Activated naive CD4-positive, alpha-beta T cell treated with anti-CD3 and anti-CD28 coated beads, Interleukin-2, amount 50 U/mL, for 16 hours (primary cell): ENCODE measurements around the gene MFSD2B.
A peak's percentile ranks its signal among the peaks of the same experiment; 100 is the strongest.
"Not testable (repeated sequence)": the region's sequence is repeated elsewhere in the genome, so short reads cannot be mapped to it uniquely, and the experiment has no call there.

ENCODE experiments used
- DNase-seq: peaks from one replicate; pipeline ENCODE4 v3.0.0-alpha.2; 2020

The MFSD2B gene

GRCh38 chr2:24020244-24020643 is 10.4 kb downstream of the MFSD2B start:
- DNase-seq = no peak

- no peak for DNase-seq
Observed at GRCh38 chr2:24021122-24021998, 11.5 kb downstream of the MFSD2B start.

- no peak for DNase-seq
Observed at GRCh38 chr2:24022324-24022974, 12.6 kb downstream of the MFSD2B start.

- DNase-seq = no peak
Observed at GRCh38 chr2:24022975-24023575, 13.2 kb downstream of the MFSD2B start.

- DNase-seq = no peak
Observed at GRCh38 chr2:24024018-24024417, 14.1 kb downstream of the MFSD2B start.

GRCh38 chr2:24024996-24025663 is 15.2 kb downstream of the MFSD2B start:
- no peak for DNase-seq

- no peak for DNase-seq
Observed at GRCh38 chr2:24026233-24026632, 16.3 kb downstream of the MFSD2B start.

- no peak for DNase-seq
Observed at GRCh38 chr2:24038786-24039499, 29.1 kb downstream of the MFSD2B start.

- DNase-seq = no peak
Observed at GRCh38 chr2:24040511-24040910, 30.6 kb downstream of the MFSD2B start.

GRCh38 chr2:24043133-24043532 is 33.2 kb downstream of the MFSD2B start:
- not testable (repeated sequence) for DNase-seq

- no peak for DNase-seq
Observed at GRCh38 chr2:24045511-24046508, 35.9 kb downstream of the MFSD2B start.

GRCh38 chr2:24046599-24046929 is 36.7 kb downstream of the MFSD2B start:
- no peak for DNase-seq

- peak; percentile 89 for DNase-seq
Observed at GRCh38 chr2:24046930-24047702, 37.2 kb downstream of the MFSD2B start, which contains the start of gene WDCP. WDCP (minus strand) TSS chr2:24047391; CDS start chr2:24039494, 7,897 bp downstream.

GRCh38 chr2:24047703-24048033 is 37.8 kb downstream of the MFSD2B start:
- DNase-seq = no peak

GRCh38 chr2:24048769-24049484 is 39.0 kb downstream of the MFSD2B start:
- no peak for DNase-seq

GRCh38 chr2:24049485-24050021 is 39.7 kb downstream of the MFSD2B start, which contains the start of gene FKBP1B:
FKBP1B (plus strand) TSS chr2:24049741; CDS start chr2:24049850, 109 bp downstream.
- DNase-seq = peak; percentile 50

- DNase-seq = peak; percentile 13
Observed at GRCh38 chr2:24050041-24050979, 40.4 kb downstream of the MFSD2B start.

GRCh38 chr2:24051833-24052232 is 41.9 kb downstream of the MFSD2B start:
- DNase-seq = no peak
